SK-N-SH (cell line): ENCODE results near the gene GRM7.

Source experiments
- CTCF ChIP-seq: fragments of 200-600 bp; sonication (generic); IDR thresholded peaks from 2 replicates; pipeline ENCODE4 v1.6.1; 2017; ENCODE audit warnings: antibody characterized with exemption, mild to moderate bottlenecking, moderate library complexity
- EP300 ChIP-seq, 2 experiments: IDR thresholded peaks; 2 replicates each; pipeline versions ENCODE4 v1.4.0 to v1.6.1; 2012; ENCODE audit warnings: borderline replicate concordance in 1 of 2, low read depth in 1 of 2, low read length in 1 of 2
- NFIC ChIP-seq: IDR thresholded peaks from 2 replicates; pipeline ENCODE4 v1.4.0; 2012; ENCODE audit warnings: borderline replicate concordance
- POLR2AphosphoS5 ChIP-seq: IDR thresholded peaks from 2 replicates; pipeline ENCODE4 v1.6.1; 2012; ENCODE audit warnings: low read depth, low read length
- RCOR1 ChIP-seq: fragments of 150-350 bp; IDR thresholded peaks from 2 replicates; pipeline ENCODE4 v1.6.1; 2017; ENCODE audit warnings: antibody characterized with exemption, low read length
- SMC3 ChIP-seq: IDR thresholded peaks from 2 replicates; pipeline ENCODE4 v1.6.1; 2012; ENCODE audit warnings: low read depth, low read length, improper control_type of control experiment
- YY1 ChIP-seq: IDR thresholded peaks from 2 replicates; pipeline ENCODE4 v1.4.0; 2012; ENCODE audit warnings: low read depth, mild to moderate bottlenecking
- TF ChIP-seq, protein P1 (sequence below): IDR thresholded peaks from 2 replicates; pipeline ENCODE4 v1.4.0; 2012; ENCODE audit warnings: low read depth
- TF ChIP-seq, protein P2 (sequence below): fragments of 150-350 bp; IDR thresholded peaks from 2 replicates; pipeline ENCODE4 v1.6.1; 2017; ENCODE audit warnings: antibody characterized with exemption, low read length, low read depth, borderline replicate concordance

DNA sequence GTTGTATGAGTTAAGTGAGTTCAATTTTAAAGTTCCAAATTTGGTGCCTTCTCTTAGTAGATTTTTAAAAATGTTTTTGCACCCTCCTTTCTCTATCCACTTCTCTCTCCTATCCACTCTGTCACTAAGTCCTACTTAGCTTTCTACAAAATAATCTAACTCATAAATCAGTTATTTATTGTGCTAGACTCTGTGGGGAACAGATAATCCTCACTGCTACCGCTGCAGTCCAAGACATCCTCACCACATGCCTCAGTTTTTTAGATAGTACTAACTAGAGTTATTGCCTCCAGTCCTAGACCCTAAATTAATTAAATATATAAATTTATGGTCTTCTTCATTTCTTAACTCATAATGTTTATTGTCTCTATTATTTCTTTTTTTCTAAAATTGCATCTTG is 576.3 kb downstream of the GRM7 start:
- TF ChIP-seq, protein P1, sequence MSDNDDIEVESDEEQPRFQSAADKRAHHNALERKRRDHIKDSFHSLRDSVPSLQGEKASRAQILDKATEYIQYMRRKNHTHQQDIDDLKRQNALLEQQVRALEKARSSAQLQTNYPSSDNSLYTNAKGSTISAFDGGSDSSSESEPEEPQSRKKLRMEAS, result no peak
- no peak for TF ChIP-seq POLR2AphosphoS5
- no peak for TF ChIP-seq EP300 (IDR thresholded peaks at IDR 0.05; ENCODE audit: borderline replicate concordance in 1 of 2, low read depth in 1 of 2, low read length in 1 of 2)
- TF ChIP-seq, protein P2, sequence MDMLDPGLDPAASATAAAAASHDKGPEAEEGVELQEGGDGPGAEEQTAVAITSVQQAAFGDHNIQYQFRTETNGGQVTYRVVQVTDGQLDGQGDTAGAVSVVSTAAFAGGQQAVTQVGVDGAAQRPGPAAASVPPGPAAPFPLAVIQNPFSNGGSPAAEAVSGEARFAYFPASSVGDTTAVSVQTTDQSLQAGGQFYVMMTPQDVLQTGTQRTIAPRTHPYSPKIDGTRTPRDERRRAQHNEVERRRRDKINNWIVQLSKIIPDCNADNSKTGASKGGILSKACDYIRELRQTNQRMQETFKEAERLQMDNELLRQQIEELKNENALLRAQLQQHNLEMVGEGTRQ, result no peak
- no peak for TF ChIP-seq SMC3
- TF ChIP-seq YY1, result no peak
- TF ChIP-seq RCOR1, result no peak
- TF ChIP-seq NFIC, result no peak
- no peak for TF ChIP-seq CTCF
